Dendritic cell treated with granulocyte-macrophage colony-stimulating factor and Interleukin-4, amounts not matched to agents 40 ng/mL and 50 ng/mL, for 4 days (primary cell): ENCODE measurements around the gene HIGD2B.
"Not testable (repeated sequence)": the region's sequence is repeated elsewhere in the genome, so short reads cannot be mapped to it uniquely, and the experiment has no call there.

Experiments
- H3K27ac Mint-ChIP-seq: one replicate; pipeline ENCODE4 v1.8.0; 2022; ENCODE audit warnings: mild to moderate bottlenecking, mixed read lengths
- H3K27me3 Mint-ChIP-seq: one replicate; pipeline ENCODE4 v1.8.0; 2022; ENCODE audit warnings: mild to moderate bottlenecking, mixed read lengths
- H3K36me3 Mint-ChIP-seq: one replicate; pipeline ENCODE4 v1.8.0; 2022; ENCODE audit warnings: low read depth, mixed read lengths
- H3K4me1 Mint-ChIP-seq: one replicate; pipeline ENCODE4 v1.8.0; 2022; ENCODE audit warnings: low read depth, mixed read lengths
- H3K4me3 Mint-ChIP-seq: one replicate; pipeline ENCODE4 v1.8.0; 2022; ENCODE audit warnings: mild to moderate bottlenecking, moderate library complexity, mixed read lengths
- H3K9me3 Mint-ChIP-seq: one replicate; pipeline ENCODE4 v1.8.0; 2022; ENCODE audit warnings: mixed read lengths
- intact Hi-C: fragments of 100-400 bp; cut with micrococcal nuclease; formaldehyde crosslinking; loops from one replicate; pipeline ENCODE4 v1.15.0; 2022

The HIGD2B gene

DNA sequence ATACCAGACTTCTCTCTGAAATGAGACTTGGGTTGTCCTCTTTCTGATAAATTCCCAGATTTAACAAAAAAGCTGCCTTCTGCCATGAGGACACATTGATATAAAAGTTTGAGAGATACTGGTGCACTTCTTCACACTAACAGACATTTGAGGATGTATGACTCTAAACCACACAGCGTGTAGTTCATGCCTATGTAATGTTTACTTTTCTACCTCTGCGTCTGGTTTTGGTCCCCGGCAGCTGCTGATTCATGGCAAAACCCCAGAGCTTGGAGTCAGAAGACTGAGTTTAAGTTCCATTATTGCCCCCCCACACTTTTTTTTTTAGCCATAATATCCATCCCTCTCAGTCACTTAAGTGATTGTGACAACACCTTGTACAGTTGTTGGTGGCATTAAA lies 30.0 kb downstream of the HIGD2B start:
- H3K4me1 Mint-ChIP-seq, H3K9me3 Mint-ChIP-seq, H3K27me3 Mint-ChIP-seq, intact Hi-C loops, H3K4me3 Mint-ChIP-seq, H3K36me3 Mint-ChIP-seq, H3K27ac Mint-ChIP-seq: not testable (repeated sequence)

- H3K36me3 Mint-ChIP-seq: not testable (repeated sequence)
Observed at GRCh38 chr15:72654397-72654796, 31.6 kb downstream of the HIGD2B start, which contains the start of gene GOLGA6B. GOLGA6B (plus strand) TSS chr15:72654697; CDS start chr15:72654738, 41 bp downstream.

GRCh38 chr15:72648631-72649253 lies 37.2 kb downstream of the HIGD2B start:
- intact Hi-C loops: not testable (repeated sequence)

More at GRCh38 chr15:72654397-72654796, 31.6 kb downstream of the HIGD2B start, which contains the start of gene GOLGA6B:
- H3K4me1 Mint-ChIP-seq, H3K4me3 Mint-ChIP-seq, intact Hi-C loops, H3K9me3 Mint-ChIP-seq, H3K27ac Mint-ChIP-seq, H3K27me3 Mint-ChIP-seq: not testable (repeated sequence)

GRCh38 chr15:72642271-72642670 lies 43.7 kb downstream of the HIGD2B start:
- H3K36me3 Mint-ChIP-seq, intact Hi-C loops, H3K27ac Mint-ChIP-seq, H3K9me3 Mint-ChIP-seq, H3K4me1 Mint-ChIP-seq, H3K27me3 Mint-ChIP-seq, H3K4me3 Mint-ChIP-seq: not testable (repeated sequence)

More at GRCh38 chr15:72648631-72649253, 37.2 kb downstream of the HIGD2B start:
- not testable (repeated sequence) for H3K9me3 Mint-ChIP-seq, H3K27me3 Mint-ChIP-seq, H3K36me3 Mint-ChIP-seq, H3K4me1 Mint-ChIP-seq, H3K4me3 Mint-ChIP-seq, H3K27ac Mint-ChIP-seq

DNA sequence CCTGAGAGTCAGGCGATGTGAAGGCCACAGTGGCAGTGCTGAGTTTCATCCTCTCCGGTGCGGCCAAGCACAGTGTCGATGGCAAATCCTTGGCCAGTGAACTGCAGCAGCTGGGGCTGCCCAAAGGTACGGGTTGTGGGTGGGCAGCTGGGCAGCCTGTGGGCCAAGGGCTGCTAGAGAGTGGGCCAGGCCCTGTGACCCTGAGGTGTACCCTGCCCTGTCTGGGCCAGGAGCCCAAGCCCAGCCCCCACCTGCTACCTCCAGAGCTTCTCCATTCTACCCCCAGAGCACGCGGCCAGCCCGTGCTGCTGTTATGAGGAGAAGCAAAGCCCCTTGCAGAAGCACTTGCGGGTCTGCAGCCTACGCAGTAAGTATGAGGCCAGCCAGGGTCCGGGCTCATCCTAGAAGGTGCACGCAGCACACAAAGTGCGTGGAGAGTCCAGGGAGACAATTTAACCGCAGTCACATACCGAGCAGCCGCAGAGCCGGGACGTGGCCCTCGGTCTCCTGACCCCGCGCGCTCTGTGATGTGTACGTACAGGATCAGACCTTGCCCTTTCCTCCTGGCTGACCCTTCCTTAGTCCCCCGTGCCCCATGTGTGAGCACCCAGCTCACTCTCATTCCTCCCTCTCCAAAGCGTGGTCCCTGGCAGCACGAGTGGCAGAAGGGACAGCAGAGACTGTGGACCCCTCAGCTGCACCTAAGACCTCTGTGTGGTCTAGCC lies 46.1 kb downstream of the HIGD2B start:
- H3K36me3 Mint-ChIP-seq, H3K27ac Mint-ChIP-seq, H3K4me3 Mint-ChIP-seq, H3K4me1 Mint-ChIP-seq, H3K9me3 Mint-ChIP-seq, intact Hi-C loops, H3K27me3 Mint-ChIP-seq: not testable (repeated sequence)

DNA sequence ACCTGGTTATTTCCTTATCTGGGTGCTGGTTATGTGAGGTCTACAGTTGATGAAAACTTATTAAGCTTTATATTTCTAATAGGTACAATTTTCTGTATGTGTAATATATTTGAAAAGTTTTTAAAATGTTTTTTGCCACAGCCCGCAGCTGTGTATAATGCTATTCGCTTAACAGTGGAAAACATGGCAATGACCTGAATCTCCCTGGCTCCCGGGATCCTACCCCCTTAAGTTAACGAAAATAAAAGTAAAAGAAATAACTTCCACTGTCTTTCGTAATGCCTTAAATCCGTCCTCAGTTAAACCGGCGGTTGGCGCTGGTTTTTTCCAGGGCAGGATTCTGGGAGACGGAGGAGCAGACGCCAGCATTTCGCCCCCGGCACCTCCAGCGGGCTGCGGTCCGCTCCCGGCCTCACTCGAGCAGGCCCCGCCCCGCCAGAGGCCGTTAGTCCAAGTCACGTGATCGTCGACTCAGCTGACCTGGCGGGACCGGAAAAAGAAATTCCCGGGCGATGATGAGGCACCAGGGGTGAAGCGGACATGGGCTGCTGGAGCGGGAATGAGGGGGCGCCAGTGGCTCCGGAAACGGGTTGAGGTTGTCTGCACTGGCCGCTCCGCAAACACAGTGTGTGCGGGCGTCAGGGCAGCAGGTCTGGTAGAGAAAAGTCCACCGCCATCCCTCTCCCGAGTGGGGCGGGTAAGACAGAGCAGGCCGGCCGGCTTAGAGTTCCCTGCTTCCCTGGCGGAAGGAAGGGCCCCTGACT lies 49.3 kb downstream of the HIGD2B start:
- H3K4me1 Mint-ChIP-seq, intact Hi-C loops, H3K9me3 Mint-ChIP-seq, H3K4me3 Mint-ChIP-seq, H3K36me3 Mint-ChIP-seq, H3K27me3 Mint-ChIP-seq, H3K27ac Mint-ChIP-seq: not testable (repeated sequence)

DNA sequence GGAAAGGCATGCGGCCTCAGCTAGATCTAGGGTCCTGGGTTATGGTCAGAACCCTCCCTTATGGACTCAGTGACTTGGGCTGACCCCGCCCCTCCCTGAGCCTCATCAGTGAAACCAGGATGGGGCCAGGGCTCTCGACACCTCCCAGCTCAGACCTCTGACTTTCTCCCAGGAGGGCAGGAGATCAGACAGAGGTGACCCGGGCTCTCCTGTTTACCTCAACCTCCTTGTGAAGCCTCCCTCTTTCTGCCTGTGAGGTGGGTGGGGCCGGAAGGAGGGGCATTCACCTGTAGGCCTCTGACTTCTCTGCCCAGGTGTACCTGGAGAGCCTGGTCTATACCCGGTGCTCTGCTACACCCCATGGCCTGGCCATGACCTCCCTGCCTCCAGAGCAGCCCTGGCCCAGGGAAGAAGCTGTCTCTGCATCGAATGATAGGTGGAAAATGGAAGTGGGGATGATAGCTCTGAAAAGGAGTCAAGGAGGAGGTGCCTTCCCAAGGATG lies 56.9 kb downstream of the HIGD2B start:
- H3K27me3 Mint-ChIP-seq, H3K4me1 Mint-ChIP-seq, H3K9me3 Mint-ChIP-seq, H3K27ac Mint-ChIP-seq, intact Hi-C loops, H3K36me3 Mint-ChIP-seq, H3K4me3 Mint-ChIP-seq: not testable (repeated sequence)

- H3K36me3 Mint-ChIP-seq, intact Hi-C loops, H3K4me1 Mint-ChIP-seq: not testable (repeated sequence)
Observed at GRCh38 chr15:72628249-72629067, 57.5 kb downstream of the HIGD2B start.

GRCh38 chr15:72626153-72626552 lies 59.8 kb downstream of the HIGD2B start:
- H3K27ac Mint-ChIP-seq, H3K27me3 Mint-ChIP-seq, H3K36me3 Mint-ChIP-seq, H3K4me1 Mint-ChIP-seq, H3K4me3 Mint-ChIP-seq, intact Hi-C loops, H3K9me3 Mint-ChIP-seq: not testable (repeated sequence)

More at GRCh38 chr15:72628249-72629067, 57.5 kb downstream of the HIGD2B start:
- not testable (repeated sequence) for H3K4me3 Mint-ChIP-seq, H3K27me3 Mint-ChIP-seq, H3K9me3 Mint-ChIP-seq, H3K27ac Mint-ChIP-seq
